Immature natural killer cell (primary cell): Measurements from ENCODE around the gene RAB9B. TPM values are rescaled to one million over a fixed set of nuclear protein-coding genes. Genes with fewer than 3 reads are reported as not detected.

Experiments
- polyA plus RNA-seq, 3 donors: library from polyadenylated mRNA; unstranded; fragments of 300-500 nt; fragmentation: Illumina TruSeq; gene quantifications; one replicate each; pipeline ENCODE4 v1.2.3, GENCODE V29; 2021

The RAB9B gene
- polyA plus RNA-seq, 3 donors from 2014 or later = 0.33 to 0.43 (median 0.38) TPM

Other genes with a start within 250 kb of the RAB9B start
- gene TCEAL4, start 246.7 kb downstream of the RAB9B start, polyA plus RNA-seq = 10 to 100 TPM in 1 of 3 donors, 1 to 10 TPM in 2; 1.6 to 10.8 (median 4.8) TPM
- gene TCEAL3, start 224.3 kb downstream of the RAB9B start, polyA plus RNA-seq = 10 to 100 TPM in 2 of 3 donors, 1 to 10 TPM in 1; 6.8 to 11.4 (median 10.6) TPM
- 10 to 100 TPM; 19.7 to 31.2 (median 21.3) TPM for gene TCEAL1, start 203.3 kb downstream of the RAB9B start, polyA plus RNA-seq
- 10 to 100 TPM; 55.3 to 76.9 (median 67.8) TPM for gene MORF4L2, start 145.6 kb downstream of the RAB9B start, polyA plus RNA-seq
- not detected for gene TMEM31, start 121.3 kb downstream of the RAB9B start, polyA plus RNA-seq
- not detected for gene PLP1, start 55.4 kb downstream of the RAB9B start, polyA plus RNA-seq
- gene TMSB15B, start 130.4 kb upstream of the RAB9B start, polyA plus RNA-seq = 10 to 100 TPM in 2 of 3 donors, 1 to 10 TPM in 1; 6.8 to 12.1 (median 10.7) TPM
- gene H2BW1, start 181.5 kb upstream of the RAB9B start, polyA plus RNA-seq = not detected
- not detected for gene H2BW2, start 207.7 kb upstream of the RAB9B start, polyA plus RNA-seq
- gene TMSB15C, start 244.0 kb upstream of the RAB9B start, polyA plus RNA-seq = 1 to 10 TPM in 1 of 3 donors, under 1 TPM in 1, not detected in 1; 0.68 to 1.0 TPM